ENCODE measurements around the gene NOTCH3. TPM values are rescaled to one million over a fixed set of nuclear protein-coding genes. Genes with fewer than 3 reads are reported as not detected.

The NOTCH3 gene
- total and polyA plus RNA-seq, 2 donors (not counting 1 experiment from before 2014, with no cell fraction given) = 26.4 to 42.6 TPM

GRCh38 chr19:15216363-15216762 lies 15.6 kb upstream of the NOTCH3 start:
- H3K9ac ChIP-seq (ENCODE audit: insufficient read depth, low read length) = no peak overlapping the region
- no peaks in the 10 kb centered on the region for H4K20me1 ChIP-seq (ENCODE audit: control insufficient read depth, extremely low read depth, insufficient read depth, low read length)
- no peaks in the 10 kb centered on the region for H3K27me3 ChIP-seq (ENCODE audit: control insufficient read depth, insufficient read depth, low read length)
- H2AFZ ChIP-seq (ENCODE audit: low read length) = no peak overlapping the region
- H3K27ac ChIP-seq (ENCODE audit: insufficient read depth, low read length) = no peak overlapping the region
- DNase-seq (ENCODE audit: low read depth in 2 of 2) = no peak
- H3K9me3 ChIP-seq (ENCODE audit: control insufficient read depth, insufficient read depth, low read depth, low read length) = no peaks in the 10 kb centered on the region
- H3K4me1 ChIP-seq (ENCODE audit: control insufficient read depth, extremely low read depth, insufficient read depth, low read length) = peaks cover 6% of the 10 kb centered on the region
- no peaks in the 10 kb centered on the region for H3K79me2 ChIP-seq (ENCODE audit: control insufficient read depth, insufficient read depth, low read length)
- H3K4me2 ChIP-seq (ENCODE audit: extremely low read depth, insufficient read depth, low read length) = no peak overlapping the region
- H3K36me3 ChIP-seq (ENCODE audit: control insufficient read depth, insufficient read depth, low read length) = no peaks in the 10 kb centered on the region
- no peak for TF ChIP-seq CTCF (conservative IDR thresholded peaks at IDR 0.05 in 1 of 2, IDR thresholded peaks at IDR 0.05 in 1 of 2; ENCODE audit: low read depth in 1 of 2, low read length in 2 of 2)
- TF ChIP-seq EZH2 (IDR thresholded peaks at IDR 0.05; ENCODE audit: low read length, missing control alignments) = no peak
- no peak overlapping the region for H3K4me3 ChIP-seq (replicated peaks in 1 of 4; ENCODE audit: control extremely low read depth in 1 of 4, insufficient read depth in 1 of 4, low read depth in 3 of 4, low read length in 4 of 4)

GRCh38 chr19:15213715-15214381 lies 13.1 kb upstream of the NOTCH3 start:
- no peaks in the 10 kb centered on the region for H3K27me3 ChIP-seq (ENCODE audit: control insufficient read depth, insufficient read depth, low read length)
- peak in 1 of 2 donors; percentile 38 for DNase-seq (ENCODE audit: low read depth in 2 of 2)
- no peaks in the 10 kb centered on the region for H3K79me2 ChIP-seq (ENCODE audit: control insufficient read depth, insufficient read depth, low read length)

GRCh38 chr19:15212711-15213110 lies 11.9 kb upstream of the NOTCH3 start:
- Histone ChIP-seq H4K20me1 (ENCODE audit: control insufficient read depth, extremely low read depth, insufficient read depth, low read length) (no peaks in the 10 kb centered on the region), H3K36me3 (ENCODE audit: control insufficient read depth, insufficient read depth, low read length) (no peaks in the 10 kb centered on the region), H3K9ac (ENCODE audit: insufficient read depth, low read length) (no peak overlapping the region), H2AFZ (ENCODE audit: low read length) (no peak overlapping the region), H3K79me2 (ENCODE audit: control insufficient read depth, insufficient read depth, low read length) (no peaks in the 10 kb centered on the region), H3K4me1 (ENCODE audit: control insufficient read depth, extremely low read depth, insufficient read depth, low read length) (peaks cover 6% of the 10 kb centered on the region), H3K27ac (ENCODE audit: insufficient read depth, low read length) (no peak overlapping the region), H3K9me3 (ENCODE audit: control insufficient read depth, insufficient read depth, low read depth, low read length) (no peaks in the 10 kb centered on the region), H3K4me3 (replicated peaks in 1 of 4; ENCODE audit: control extremely low read depth in 1 of 4, insufficient read depth in 1 of 4, low read depth in 3 of 4, low read length in 4 of 4) (no peak overlapping the region), H3K27me3 (ENCODE audit: control insufficient read depth, insufficient read depth, low read length) (no peaks in the 10 kb centered on the region), H3K4me2 (ENCODE audit: extremely low read depth, insufficient read depth, low read length) (no peak overlapping the region)
- TF ChIP-seq CTCF (conservative IDR thresholded peaks at IDR 0.05 in 1 of 2, IDR thresholded peaks at IDR 0.05 in 1 of 2; ENCODE audit: low read depth in 1 of 2, low read length in 2 of 2) = no peak
- no peak for TF ChIP-seq EZH2 (IDR thresholded peaks at IDR 0.05; ENCODE audit: low read length, missing control alignments)
- DNase-seq (ENCODE audit: low read depth in 2 of 2) = no peak

More at GRCh38 chr19:15213715-15214381, 13.1 kb upstream of the NOTCH3 start:
- H4K20me1 ChIP-seq (ENCODE audit: control insufficient read depth, extremely low read depth, insufficient read depth, low read length) = no peaks in the 10 kb centered on the region
- no peaks in the 10 kb centered on the region for H3K36me3 ChIP-seq (ENCODE audit: control insufficient read depth, insufficient read depth, low read length)
- no peak overlapping the region for H2AFZ ChIP-seq (ENCODE audit: low read length)
- H3K4me1 ChIP-seq (ENCODE audit: control insufficient read depth, extremely low read depth, insufficient read depth, low read length) = peaks cover 6% of the 10 kb centered on the region
- no peak overlapping the region for H3K27ac ChIP-seq (ENCODE audit: insufficient read depth, low read length)
- TF ChIP-seq CTCF (conservative IDR thresholded peaks at IDR 0.05 in 1 of 2, IDR thresholded peaks at IDR 0.05 in 1 of 2; ENCODE audit: low read depth in 1 of 2, low read length in 2 of 2) (no peak), EZH2 (IDR thresholded peaks at IDR 0.05; ENCODE audit: low read length, missing control alignments) (no peak)
- no peak overlapping the region for H3K4me2 ChIP-seq (ENCODE audit: extremely low read depth, insufficient read depth, low read length)
- no peak overlapping the region for H3K4me3 ChIP-seq (replicated peaks in 1 of 4; ENCODE audit: control extremely low read depth in 1 of 4, insufficient read depth in 1 of 4, low read depth in 3 of 4, low read length in 4 of 4)
- no peaks in the 10 kb centered on the region for H3K9me3 ChIP-seq (ENCODE audit: control insufficient read depth, insufficient read depth, low read depth, low read length)
- H3K9ac ChIP-seq (ENCODE audit: insufficient read depth, low read length) = no peak overlapping the region
